HG03097 (cell line): Measurements from ENCODE around the gene HCFC2.

Source experiments
- ATAC-seq: cut with Tn5 transposase; IDR thresholded peaks from one replicate; pipeline ENCODE4 v1.9.1; 2021; ENCODE audit not compliant: unreplicated experiment, low FRiP score

The HCFC2 gene

DNA sequence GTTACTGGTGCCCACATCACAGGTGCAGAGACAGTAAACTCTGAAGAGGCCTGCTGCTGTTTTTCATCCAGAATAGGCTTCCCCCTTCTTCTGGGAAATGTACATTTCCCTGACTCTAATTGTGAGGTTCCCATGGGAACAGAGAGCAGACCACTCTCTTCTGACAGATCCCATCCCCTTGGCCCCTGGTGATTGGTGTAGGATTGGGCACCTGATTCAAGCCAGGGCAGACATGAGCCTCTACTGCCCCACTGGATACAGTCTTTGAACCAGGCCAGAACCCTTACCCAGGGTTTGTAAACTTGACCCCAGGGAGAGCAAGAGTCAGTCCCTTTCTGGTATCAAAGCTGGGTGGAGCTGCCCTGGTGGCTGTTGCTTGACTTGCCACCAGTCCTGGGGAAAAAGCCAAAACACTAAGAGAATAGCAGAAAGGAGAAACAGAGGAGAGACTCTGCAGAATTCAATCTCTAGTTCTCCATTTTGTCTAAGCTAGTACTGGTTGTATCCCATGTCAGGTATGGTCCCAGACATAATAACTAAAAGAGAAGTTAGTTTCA, 88.4 kb downstream of the HCFC2 start:
- ATAC-seq, result no peak

DNA sequence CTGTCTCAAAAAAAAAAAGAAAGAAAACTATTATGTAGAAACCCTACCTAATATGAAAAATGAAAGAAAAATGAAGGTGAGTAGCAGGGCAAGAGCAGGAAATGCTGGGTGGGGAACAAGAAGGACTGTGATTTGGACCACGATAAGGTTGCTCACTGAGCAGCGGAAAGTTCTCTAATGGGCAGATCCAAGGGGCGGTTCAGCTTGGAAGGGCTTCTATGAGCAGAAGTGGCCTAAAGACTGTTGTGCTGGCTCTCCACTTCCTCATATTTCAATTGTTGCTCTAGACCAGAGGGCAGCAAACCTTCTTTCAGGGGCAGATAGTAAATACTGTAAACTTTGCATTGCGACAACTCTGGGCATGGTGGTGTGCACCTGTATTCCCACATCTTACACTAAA, 90.0 kb downstream of the HCFC2 start:
- ATAC-seq, result no peak

DNA sequence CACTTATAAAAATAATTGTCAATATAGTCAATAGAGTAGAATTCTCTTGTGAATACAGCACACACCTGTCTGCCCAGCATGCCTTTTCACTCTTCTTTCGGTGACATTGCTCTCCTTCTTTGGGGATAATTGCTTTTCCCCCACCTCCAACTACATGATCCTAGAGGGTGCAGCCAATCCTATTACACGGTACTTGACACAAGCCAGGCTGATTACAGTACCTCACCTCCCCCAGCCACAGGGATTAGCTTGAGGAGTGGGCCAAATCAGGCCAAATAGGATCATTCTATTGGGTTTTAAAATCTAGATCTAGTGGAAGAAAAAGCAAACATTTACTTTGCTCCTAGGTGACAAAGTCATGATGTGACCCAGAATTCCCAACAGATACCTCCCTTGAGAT, 90.5 kb downstream of the HCFC2 start:
- no peak for ATAC-seq
